Caco-2 (cell line): ENCODE measurements around the gene TSSK6. TPM values are rescaled to one million over a fixed set of nuclear protein-coding genes. Genes with fewer than 3 reads are reported as not detected.

Source experiments
- BruUV-seq: library from RNA; stranded (reverse); fragments of 400-500 nt; replicated peaks from 2 replicates; lab custom pipeline; 2021; lab: Mats Ljungman, UMichigan
- CTCF ChIA-PET: fragments of 300-600 bp; sonication (Branson Sonifier 250); formaldehyde crosslinking; loops from one replicate; lab custom pipeline; 2022; ENCODE audit warnings: antibody characterized with exemption; lab: Charles Lee
- POLR2A ChIA-PET: fragments of 300-600 bp; sonication (Branson Sonifier 250); formaldehyde crosslinking; loops from one replicate; lab custom pipeline; 2022; ENCODE audit warnings: antibody characterized with exemption; lab: Charles Lee
- DNase-seq, 2 experiments: peaks; one replicate each; pipeline versions ENCODE4 v3.0.0 to v3.0.0-alpha.2; 2020 to 2022
- H3K27me3 ChIP-seq: replicated peaks from 2 replicates; pipeline ENCODE4 v1.6.0; 2011; ENCODE audit warnings: low read length; ENCODE audit not compliant: control insufficient read depth, insufficient read depth
- H3K36me3 ChIP-seq: 2 replicates; pipeline ENCODE4 v1.5.1; 2011; ENCODE audit warnings: low read length; ENCODE audit not compliant: control insufficient read depth, insufficient read depth
- H3K4me1 ChIP-seq: fragments of 250-450 bp; sonication (Bioruptor Pico); 2 replicates; pipeline ENCODE4 v1.5.1; 2020; ENCODE audit warnings: mild to moderate bottlenecking
- H3K4me3 ChIP-seq: 2 replicates; pipeline ENCODE4 v1.5.1; 2011; ENCODE audit warnings: low read depth, mild to moderate bottlenecking, control low read depth, low read length
- H3K9me3 ChIP-seq: fragments of 250-450 bp; sonication (Bioruptor Pico); 2 replicates; pipeline ENCODE4 v1.5.1; 2020; ENCODE audit warnings: mild to moderate bottlenecking, moderate library complexity
- H3K27ac Mint-ChIP-seq: one replicate; pipeline ENCODE4 v1.8.0; 2022; ENCODE audit warnings: mixed read lengths; ENCODE audit not compliant: unreplicated experiment
- H3K27me3 Mint-ChIP-seq: one replicate; pipeline ENCODE4 v1.8.0; 2022; ENCODE audit warnings: mixed read lengths; ENCODE audit not compliant: insufficient read depth, unreplicated experiment
- H3K36me3 Mint-ChIP-seq: one replicate; pipeline ENCODE4 v1.8.0; 2022; ENCODE audit warnings: mild to moderate bottlenecking, mixed read lengths; ENCODE audit not compliant: insufficient read depth, unreplicated experiment
- H3K4me1 Mint-ChIP-seq: one replicate; pipeline ENCODE4 v1.8.0; 2022; ENCODE audit warnings: low read depth, mixed read lengths; ENCODE audit not compliant: unreplicated experiment
- H3K4me3 Mint-ChIP-seq: one replicate; pipeline ENCODE4 v1.8.0; 2022; ENCODE audit warnings: mild to moderate bottlenecking, moderate library complexity, mixed read lengths; ENCODE audit not compliant: unreplicated experiment
- H3K9me3 Mint-ChIP-seq: one replicate; pipeline ENCODE4 v1.8.0; 2022; ENCODE audit warnings: mixed read lengths; ENCODE audit not compliant: unreplicated experiment
- intact Hi-C: fragments of 100-400 bp; cut with micrococcal nuclease; formaldehyde crosslinking; loops from one replicate; pipeline ENCODE4 v1.10.0; 2022; ENCODE audit not compliant: unreplicated experiment
- total RNA-seq: library from RNA; stranded (reverse); gene quantifications from 2 replicates; pipeline ENCODE4 v1.2.3, GENCODE V29; 2022
- TF ChIP-seq, protein P1 (sequence below), 2 experiments: fragments of 200-600 bp in 1 of 2; IDR thresholded peaks; 1 replicate in 1 of 2; 2 replicates in 1 of 2; pipeline versions ENCODE4 v1.5.1 to v1.8.0; 2011 to 2022; ENCODE audit warnings: antibody characterized with exemption in 1 of 2, control low read depth in 1 of 2, inconsistent platforms in 1 of 2, low read depth in 1 of 2, low read length in 1 of 2, mild to moderate bottlenecking in 1 of 2, moderate library complexity in 1 of 2; ENCODE audit not compliant: insufficient read depth in 1 of 2, severe bottlenecking in 1 of 2, unreplicated experiment in 1 of 2

The TSSK6 gene
- total RNA-seq, 1 experiment from 2014 or later = 3.8 TPM

- TSS peak; percentile 68 for BruUV-seq
- Histone ChIP-seq H3K4me3 (peak within 1 kb of the TSS; percentile 83), H3K9me3 (no peaks in the 10 kb centered on the region), H3K4me1 (no peaks in the 10 kb centered on the region), H3K36me3 (no peaks in the 10 kb centered on the region), H3K27me3 (no peaks in the 10 kb centered on the region)
- peak; percentile 91 to 94 for DNase-seq
- H3K4me1 Mint-ChIP-seq = no peaks in the 10 kb centered on the region
- peak within 1 kb of the TSS; percentile 85 for H3K4me3 Mint-ChIP-seq
- ChIA-PET CTCF (interaction anchor here (0.6 kb wide), 1 partner anchor 13 kb away, joined by 3 read pairs; no protein-coding TSS in a partner anchor), POLR2A (interaction anchor here (0.6 to 1.0 kb wide), 2 partner anchors 11 to 111 kb away, joined by 5 to 6 read pairs; partner anchors contain the start of gene GATAD2A)
- peak within 1 kb of the TSS; percentile 90 for H3K27ac Mint-ChIP-seq
- H3K36me3 Mint-ChIP-seq = peaks cover 60% of the 10 kb centered on the region
- TF ChIP-seq, protein P1, sequence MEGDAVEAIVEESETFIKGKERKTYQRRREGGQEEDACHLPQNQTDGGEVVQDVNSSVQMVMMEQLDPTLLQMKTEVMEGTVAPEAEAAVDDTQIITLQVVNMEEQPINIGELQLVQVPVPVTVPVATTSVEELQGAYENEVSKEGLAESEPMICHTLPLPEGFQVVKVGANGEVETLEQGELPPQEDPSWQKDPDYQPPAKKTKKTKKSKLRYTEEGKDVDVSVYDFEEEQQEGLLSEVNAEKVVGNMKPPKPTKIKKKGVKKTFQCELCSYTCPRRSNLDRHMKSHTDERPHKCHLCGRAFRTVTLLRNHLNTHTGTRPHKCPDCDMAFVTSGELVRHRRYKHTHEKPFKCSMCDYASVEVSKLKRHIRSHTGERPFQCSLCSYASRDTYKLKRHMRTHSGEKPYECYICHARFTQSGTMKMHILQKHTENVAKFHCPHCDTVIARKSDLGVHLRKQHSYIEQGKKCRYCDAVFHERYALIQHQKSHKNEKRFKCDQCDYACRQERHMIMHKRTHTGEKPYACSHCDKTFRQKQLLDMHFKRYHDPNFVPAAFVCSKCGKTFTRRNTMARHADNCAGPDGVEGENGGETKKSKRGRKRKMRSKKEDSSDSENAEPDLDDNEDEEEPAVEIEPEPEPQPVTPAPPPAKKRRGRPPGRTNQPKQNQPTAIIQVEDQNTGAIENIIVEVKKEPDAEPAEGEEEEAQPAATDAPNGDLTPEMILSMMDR (IDR thresholded peaks at IDR 0.05; ENCODE audit: insufficient read depth in 1 of 2, low read depth in 1 of 2, low read length in 1 of 2, severe bottlenecking in 1 of 2, unreplicated experiment in 1 of 2) = peak in 1 of 2 experiments; percentile 27
- intact Hi-C loops = no loop called here
- H3K27me3 Mint-ChIP-seq = no peaks in the 10 kb centered on the region
- H3K9me3 Mint-ChIP-seq = no peaks in the 10 kb centered on the region
Measured at GRCh38 chr19:19515642-19516519, 533 bp upstream of the TSSK6 start, which contains the start of gene NDUFA13. Gene NDUFA13 (plus strand): TSS chr19:19516225. CDS start chr19:19516239, 14 bp downstream.

GRCh38 chr19:19514215-19514657 lies 1.1 kb downstream of the TSSK6 start:
- POLR2A ChIA-PET = no interaction called here
- H3K4me3 Mint-ChIP-seq = no peak overlapping the region
- TF ChIP-seq, protein P1 (IDR thresholded peaks at IDR 0.05; ENCODE audit: insufficient read depth in 1 of 2, low read depth in 1 of 2, low read length in 1 of 2, severe bottlenecking in 1 of 2, unreplicated experiment in 1 of 2) = no peak
- Histone ChIP-seq H3K36me3 (no peaks in the 10 kb centered on the region), H3K4me1 (no peaks in the 10 kb centered on the region), H3K9me3 (no peaks in the 10 kb centered on the region), H3K4me3 (no peak overlapping the region), H3K27me3 (no peaks in the 10 kb centered on the region)
- no peaks in the 10 kb centered on the region for H3K9me3 Mint-ChIP-seq
- CTCF ChIA-PET = no interaction called here
- no peaks in the 10 kb centered on the region for H3K4me1 Mint-ChIP-seq
- BruUV-seq = no TSS peak
- H3K27me3 Mint-ChIP-seq = no peaks in the 10 kb centered on the region
- peak overlapping the region; percentile 42 for H3K27ac Mint-ChIP-seq
- no peak for DNase-seq
- intact Hi-C loops = no loop called here
- H3K36me3 Mint-ChIP-seq = peaks cover 58% of the 10 kb centered on the region

GRCh38 chr19:19513682-19514081 lies 1.7 kb downstream of the TSSK6 start:
- no peaks in the 10 kb centered on the region for H3K4me1 ChIP-seq
- H3K27me3 Mint-ChIP-seq = no peaks in the 10 kb centered on the region
- intact Hi-C loops = no loop called here
- no peaks in the 10 kb centered on the region for H3K36me3 ChIP-seq
- CTCF ChIA-PET = no interaction called here
- H3K4me3 ChIP-seq = no peak overlapping the region
- peaks cover 59% of the 10 kb centered on the region for H3K36me3 Mint-ChIP-seq
- H3K4me1 Mint-ChIP-seq = no peaks in the 10 kb centered on the region
- no peaks in the 10 kb centered on the region for H3K9me3 Mint-ChIP-seq
- POLR2A ChIA-PET = no interaction called here
- peak overlapping the region; percentile 42 for H3K27ac Mint-ChIP-seq
- no peak for DNase-seq
- no peaks in the 10 kb centered on the region for H3K27me3 ChIP-seq
- no peak overlapping the region for H3K4me3 Mint-ChIP-seq
- TF ChIP-seq, protein P1 (IDR thresholded peaks at IDR 0.05; ENCODE audit: insufficient read depth in 1 of 2, low read depth in 1 of 2, low read length in 1 of 2, severe bottlenecking in 1 of 2, unreplicated experiment in 1 of 2) = no peak
- no peaks in the 10 kb centered on the region for H3K9me3 ChIP-seq
- BruUV-seq = no TSS peak
